ENCODE data around the gene SQOR. TPM values are rescaled to one million over a fixed set of nuclear protein-coding genes. Genes with fewer than 3 reads are reported as not detected.

Gene SQOR
- total RNA-seq, 1 experiment from 2014 or later: 17.6 TPM

Other genes starting within 250 kb of the SQOR start
- 2.7 TPM for gene SLC30A4, start 112.3 kb upstream of the SQOR start, total RNA-seq (2021; ENCODE audit: unreplicated experiment)
- 40.7 TPM for gene BLOC1S6, start 47.6 kb upstream of the SQOR start, total RNA-seq (2021; ENCODE audit: unreplicated experiment)